GM12878 (cell line): Measurements from ENCODE around the gene FRMD8. TPM values are rescaled to one million over a fixed set of nuclear protein-coding genes. Genes with fewer than 3 reads are reported as not detected.
A peak's percentile ranks its signal among the peaks of the same experiment; 100 is the strongest.

Source experiments
- ASH2L ChIP-seq: fragments of 300-600, 200-600 bp; sonication (generic); IDR thresholded peaks from 2 replicates; pipeline ENCODE4 v1.6.1; 2017; ENCODE audit warnings: low read depth, mild to moderate bottlenecking, borderline replicate concordance
- BACH1 ChIP-seq: fragments of 450-650 bp; IDR thresholded peaks from 2 replicates; pipeline ENCODE4 v1.6.1; 2017; ENCODE audit warnings: mild to moderate bottlenecking, borderline replicate concordance
- BCL3 ChIP-seq: IDR thresholded peaks from 2 replicates; pipeline ENCODE4 v1.6.1; 2011; ENCODE audit warnings: borderline replicate concordance, low read depth, mild to moderate bottlenecking, moderate library complexity, low read length; ENCODE audit not compliant: insufficient read depth, poor library complexity, severe bottlenecking
- CHD4 ChIP-seq: fragments of 200-600 bp; sonication (generic); IDR thresholded peaks from 2 replicates; pipeline ENCODE4 v1.6.1; 2016; ENCODE audit warnings: mild to moderate bottlenecking
- DPF2 ChIP-seq: fragments of 450-650 bp; IDR thresholded peaks from 2 replicates; pipeline ENCODE4 v1.6.1; 2017; ENCODE audit warnings: mild to moderate bottlenecking
- E4F1 ChIP-seq: fragments of 450-650 bp; IDR thresholded peaks from 2 replicates; pipeline ENCODE4 v1.6.1; 2018; ENCODE audit warnings: borderline replicate concordance, mild to moderate bottlenecking; ENCODE audit not compliant: partially characterized antibody
- ESRRA ChIP-seq: IDR thresholded peaks from 2 replicates; pipeline ENCODE4 v1.6.1; 2012; ENCODE audit warnings: mild to moderate bottlenecking, low read length, improper control_type of control experiment
- FOS ChIP-seq: IDR thresholded peaks from 3 replicates; pipeline ENCODE4 v1.6.1; 2011; ENCODE audit warnings: borderline replicate concordance; ENCODE audit not compliant: insufficient read length; ENCODE audit errors: extremely low read depth
- FOXM1 ChIP-seq: IDR thresholded peaks from 2 replicates; pipeline ENCODE4 v1.6.1; 2012; ENCODE audit warnings: low read depth, mild to moderate bottlenecking, inconsistent platforms, low read length, moderate library complexity
- IKZF2 ChIP-seq, 2 experiments: fragments of 450-650 bp; IDR thresholded peaks; 2 replicates each; pipeline ENCODE4 v1.6.1; 2017; ENCODE audit warnings: mild to moderate bottlenecking in 2 of 2, moderate library complexity in 2 of 2
- JUND ChIP-seq: IDR thresholded peaks from 2 replicates; pipeline ENCODE4 v1.6.1; 2012; ENCODE audit warnings: low read depth, mild to moderate bottlenecking, low read length, improper control_type of control experiment, moderate library complexity
- MAX ChIP-seq: IDR thresholded peaks from 2 replicates; pipeline ENCODE4 v1.6.1; 2012; ENCODE audit warnings: low read depth, low read length, improper control_type of control experiment
- MLLT1 ChIP-seq: fragments of 450-650 bp; IDR thresholded peaks from 2 replicates; pipeline ENCODE4 v1.6.1; 2016; ENCODE audit warnings: mild to moderate bottlenecking
- NR2C2 ChIP-seq: IDR thresholded peaks from 2 replicates; pipeline ENCODE4 v1.6.1; 2011; ENCODE audit warnings: borderline replicate concordance, low read depth; ENCODE audit not compliant: control insufficient read depth, insufficient read length
- PAX5 ChIP-seq: IDR thresholded peaks from 2 replicates; pipeline ENCODE4 v1.6.1; 2011; ENCODE audit warnings: low read depth, low read length, borderline replicate concordance
- PKNOX1 ChIP-seq: fragments of 450-650 bp; IDR thresholded peaks from 2 replicates; pipeline ENCODE4 v1.6.1; 2016; ENCODE audit warnings: mild to moderate bottlenecking
- RAD51 ChIP-seq: fragments of 450-650 bp; IDR thresholded peaks from 2 replicates; pipeline ENCODE4 v1.6.1; 2016; ENCODE audit warnings: moderate library complexity, mild to moderate bottlenecking, inconsistent platforms
- RB1 ChIP-seq: fragments of 450-650 bp; formaldehyde crosslinking; IDR thresholded peaks from 2 replicates; pipeline ENCODE4 v1.6.1; 2017; ENCODE audit warnings: mild to moderate bottlenecking, borderline replicate concordance
- SPI1 ChIP-seq: IDR thresholded peaks from 2 replicates; pipeline ENCODE4 v1.6.1; 2011; ENCODE audit warnings: low read depth, mild to moderate bottlenecking, low read length, moderate library complexity, borderline replicate concordance; ENCODE audit not compliant: insufficient read depth
- USF1 ChIP-seq: IDR thresholded peaks from 2 replicates; pipeline ENCODE4 v1.6.1; 2011; ENCODE audit warnings: borderline replicate concordance, low read depth, mild to moderate bottlenecking, moderate library complexity, mixed read lengths, low read length; ENCODE audit not compliant: insufficient read depth; ENCODE audit errors: extremely low read length
- ZNF207 ChIP-seq: fragments of 450-650 bp; IDR thresholded peaks from 2 replicates; pipeline ENCODE4 v1.6.1; 2014; ENCODE audit warnings: antibody characterized with exemption, mild to moderate bottlenecking, borderline replicate concordance
- polyA plus RNA-seq, 11 experiments: library from polyadenylated mRNA; depleted of rRNA in 4 of 11; unstranded in 6 of 11; stranded (reverse) in 5 of 11; fragments of >200 nt; fragmentation: Nextera tagmentation in 4 of 11; fragmentation: Illumina TruSeq in 1 of 11; extraction: Ambion mirVana in 4 of 11; extraction: Trizol in 1 of 11; gene quantifications; 1 replicate in 1 of 11; 2 replicates in 10 of 11; pipeline versions ENCODE4 v1.2.1 to v1.2.3, GENCODE V29; 2011 to 2016; ENCODE audit warnings: inconsistent platforms in 2 of 11, missing spikeins in 2 of 11, low read depth in 1 of 11
- total RNA-seq, 4 experiments: library from RNA; depleted of rRNA in 3 of 4; stranded (reverse); fragments of >200 nt in 3 of 4; fragmentation: Illumina TruSeq in 1 of 4; extraction: Trizol in 1 of 4; gene quantifications; 2 replicates each; pipeline versions ENCODE4 v1.2.1 to v1.2.3, GENCODE V29; 2013 to 2021

The FRMD8 gene
- total and polyA plus RNA-seq, 10 of the 15 experiments (the other 5 are each of a cell fraction or from before 2014, with no cell fraction given): 8.3 to 69.4 (median 28.0) TPM

GRCh38 chr11:65362320-65362931, 24.0 kb upstream of the FRMD8 start (continued):
- TF ChIP-seq MAX: no peak
- TF ChIP-seq DPF2: peak; percentile 76
- peak; percentile 94 for TF ChIP-seq PKNOX1
- TF ChIP-seq E4F1: no peak
- no peak for TF ChIP-seq ESRRA
- TF ChIP-seq JUND: peak; percentile 68; the same call in 1 of the 2 replicates
- TF ChIP-seq FOXM1: no peak; the same call in 1 of the 2 replicates
- TF ChIP-seq BCL3: no peak
- no peak for TF ChIP-seq ASH2L
- TF ChIP-seq RAD51: no peak
- no peak for TF ChIP-seq BACH1
- no peak for TF ChIP-seq RB1
- peak; percentile 30; the same call in 1 of the 2 replicates for TF ChIP-seq SPI1
- peak; percentile 79 to 81; a peak in 3 of 4 replicates for TF ChIP-seq IKZF2 (IDR thresholded peaks at IDR 0.05)
- TF ChIP-seq CHD4: no peak
- peak; percentile 55; the same call in 1 of the 2 replicates for TF ChIP-seq PAX5
- no peak for TF ChIP-seq ZNF207
- no peak for TF ChIP-seq FOS
- peak; percentile 72 for TF ChIP-seq MLLT1
- TF ChIP-seq NR2C2: no peak
- TF ChIP-seq USF1: no peak
